GM12878 (cell line): ENCODE data around the gene PANK1. TPM values are rescaled to one million over a fixed set of nuclear protein-coding genes. Genes with fewer than 3 reads are reported as not detected.
A peak's percentile ranks its signal among the peaks of the same experiment; 100 is the strongest.

Experiments
- ATAC-seq: fragments of 200-7000 bp; cut with Tn5 transposase; 3 replicates; pipeline ENCODE4 v1.9.1; 2020; ENCODE audit warnings: mild to moderate bottlenecking, moderate library complexity
- BruUV-seq: library from RNA; stranded (reverse); fragments of 400-500 nt; replicated peaks from 2 replicates; lab custom pipeline; 2021; lab: Mats Ljungman, UMichigan
- CTCF ChIA-PET: fragments of 300-600 bp; sonication (Branson Sonifier 250); formaldehyde crosslinking; extraction: SDS; loops from one replicate; lab custom pipeline; 2021; ENCODE audit warnings: inconsistent platforms; lab: Yijun Ruan, JAX
- POLR2A ChIA-PET: fragments of 350-600 bp; formaldehyde crosslinking; extraction: SDS; loops from one replicate; lab custom pipeline; 2021; ENCODE audit warnings: inconsistent platforms; lab: Charles Lee
- RAD21 ChIA-PET: fragments of 300-600 bp; sonication (Branson Sonifier 250); formaldehyde crosslinking; loops from one replicate; lab custom pipeline; 2023; ENCODE audit warnings: antibody characterized with exemption; ENCODE audit not compliant: unreplicated experiment; lab: Charles Lee
- SMC1A ChIA-PET: fragments of 300-600 bp; sonication (Branson Sonifier 250); formaldehyde crosslinking; loops from one replicate; lab custom pipeline; 2023; ENCODE audit not compliant: unreplicated experiment, uncharacterized antibody; lab: Charles Lee
- DNase-seq: peaks from one replicate; pipeline ENCODE4 v3.0.0-alpha.2; 2011; ENCODE audit warnings: low read depth, low spot score
- FAIRE-seq: peaks from 3 replicates; lab custom pipeline; 2011; peaks lifted over from hg19 to GRCh38; lab: Jason Lieb, UNC
- H2AFZ ChIP-seq: 2 replicates; pipeline ENCODE4 v1.6.0; 2011; ENCODE audit warnings: low read depth, low read length, control low read depth; ENCODE audit not compliant: control insufficient read depth
- H3K27ac ChIP-seq: 2 replicates; pipeline ENCODE4 v1.5.1; 2011; ENCODE audit warnings: control low read depth; ENCODE audit not compliant: control insufficient read depth, insufficient read depth
- H3K27me3 ChIP-seq, 2 experiments: replicated peaks in 1 of 2; 2 replicates each; pipeline versions ENCODE4 v1.6.0 to v1.6.1; 2011; ENCODE audit warnings: low read length in 1 of 2; ENCODE audit not compliant: control insufficient read depth in 2 of 2, insufficient read depth in 2 of 2
- H3K36me3 ChIP-seq, 2 experiments: 2 replicates each; pipeline ENCODE4 v1.5.1; 2011; ENCODE audit warnings: low read length in 1 of 2; ENCODE audit not compliant: control insufficient read depth in 2 of 2, insufficient read depth in 2 of 2
- H3K4me1 ChIP-seq: 2 replicates; pipeline ENCODE4 v1.6.1; 2011; ENCODE audit warnings: mild to moderate bottlenecking, low read length, moderate library complexity, mixed read lengths; ENCODE audit not compliant: control insufficient read depth, insufficient read depth
- H3K4me2 ChIP-seq: 2 replicates; pipeline ENCODE4 v1.6.0; 2011; ENCODE audit warnings: control low read depth; ENCODE audit not compliant: control insufficient read depth, insufficient read depth
- H3K4me3 ChIP-seq: fragments of 200-600 bp; sonication (generic); 2 replicates; pipeline ENCODE4 v1.5.1; 2016
- H3K79me2 ChIP-seq: 2 replicates; pipeline ENCODE4 v1.6.0; 2011; ENCODE audit warnings: low read length; ENCODE audit not compliant: control insufficient read depth, insufficient read depth
- H3K9ac ChIP-seq: 2 replicates; pipeline ENCODE4 v1.8.0; 2011; ENCODE audit warnings: low read length, control low read depth, mixed read lengths; ENCODE audit not compliant: control insufficient read depth, insufficient read depth
- H3K9me3 ChIP-seq: replicated peaks from 3 replicates; pipeline ENCODE4 v1.5.1; 2011; ENCODE audit warnings: mild to moderate bottlenecking, low read length; ENCODE audit not compliant: control insufficient read depth, insufficient read depth
- H4K20me1 ChIP-seq: 2 replicates; pipeline ENCODE4 v1.6.0; 2011; ENCODE audit not compliant: control insufficient read depth, insufficient read depth
- ATF7 ChIP-seq: fragments of 450-650 bp; IDR thresholded peaks from 2 replicates; pipeline ENCODE4 v1.6.1; 2016; ENCODE audit warnings: low read depth, mild to moderate bottlenecking
- BMI1 ChIP-seq: fragments of 450-650 bp; IDR thresholded peaks from 2 replicates; pipeline ENCODE4 v1.6.1; 2016; ENCODE audit warnings: mild to moderate bottlenecking, moderate library complexity, borderline replicate concordance
- CHD4 ChIP-seq: fragments of 200-600 bp; sonication (generic); IDR thresholded peaks from 2 replicates; pipeline ENCODE4 v1.6.1; 2016; ENCODE audit warnings: mild to moderate bottlenecking
- CREM ChIP-seq: IDR thresholded peaks from 2 replicates; pipeline ENCODE4 v1.6.1; 2014; ENCODE audit warnings: antibody characterized with exemption, low read depth
- HCFC1 ChIP-seq: fragments of 150-350 bp; IDR thresholded peaks from 2 replicates; pipeline ENCODE4 v1.6.1; 2014; ENCODE audit warnings: low read length
- KAT2A ChIP-seq: conservative IDR thresholded peaks from 2 replicates; pipeline ENCODE4 v1.6.1; 2011; ENCODE audit warnings: low read depth, low read length; ENCODE audit not compliant: control insufficient read depth
- MXI1 ChIP-seq: fragments of 150-350 bp; IDR thresholded peaks from 2 replicates; pipeline ENCODE4 v1.6.1; 2011; ENCODE audit warnings: low read depth, mild to moderate bottlenecking, inconsistent platforms, low read length, improper control_type of control experiment
- PML ChIP-seq: IDR thresholded peaks from 2 replicates; pipeline ENCODE4 v1.6.1; 2012; ENCODE audit warnings: low read length, inconsistent platforms
- POLR2AphosphoS5 ChIP-seq: IDR thresholded peaks from 2 replicates; pipeline ENCODE4 v1.6.1; 2011; ENCODE audit warnings: mild to moderate bottlenecking, low read length, inconsistent platforms
- RFX5 ChIP-seq: IDR thresholded peaks from 2 replicates; pipeline ENCODE4 v1.6.1; 2011; ENCODE audit warnings: low read depth, low read length, improper control_type of control experiment
- SMAD5 ChIP-seq: IDR thresholded peaks from 2 replicates; pipeline ENCODE4 v1.6.1; 2016; ENCODE audit warnings: antibody characterized with exemption, low read depth
- WRNIP1 ChIP-seq: IDR thresholded peaks from 2 replicates; pipeline ENCODE4 v1.6.1; 2011; ENCODE audit warnings: low read depth, low read length, improper control_type of control experiment, borderline replicate concordance
- ZNF384 ChIP-seq: IDR thresholded peaks from 2 replicates; pipeline ENCODE4 v1.6.1; 2012; ENCODE audit warnings: low read depth, mild to moderate bottlenecking, low read length, improper control_type of control experiment, borderline replicate concordance
- ZNF622 ChIP-seq: fragments of 450-650 bp; IDR thresholded peaks from 2 replicates; pipeline ENCODE4 v1.6.1; 2017; ENCODE audit warnings: mild to moderate bottlenecking, inconsistent platforms
- WGBS: methylation state at CpG from one replicate; pipeline ENCODE4 v1.1.6; 2016; ENCODE audit warnings: low lambda C conversion rate; ENCODE audit not compliant: insufficient replicate concordance, insufficient coverage; ENCODE audit errors: missing lambda C conversion rate; 5-methylcytosine and 5-hydroxymethylcytosine counted together
- in situ Hi-C: fragments of 300-500 bp; cut with MboI; formaldehyde crosslinking; loops from 9 replicates; pipeline ENCODE4 v1.14.3; 2018; ENCODE audit warnings: mixed read lengths
- intact Hi-C: fragments of 100-400 bp; cut with micrococcal nuclease; formaldehyde crosslinking; loops from one replicate; pipeline ENCODE4 v1.14.2; 2022; ENCODE audit not compliant: unreplicated experiment
- polyA plus RNA-seq, 11 experiments: library from polyadenylated mRNA; depleted of rRNA in 4 of 11; unstranded in 6 of 11; stranded (reverse) in 5 of 11; fragments of >200 nt; fragmentation: Nextera tagmentation in 4 of 11; fragmentation: Illumina TruSeq in 1 of 11; extraction: Ambion mirVana in 4 of 11; extraction: Trizol in 1 of 11; gene quantifications; 1 replicate in 1 of 11; 2 replicates in 10 of 11; pipeline versions ENCODE4 v1.2.1 to v1.2.3, GENCODE V29; 2011 to 2016; ENCODE audit warnings: inconsistent platforms in 2 of 11, missing spikeins in 2 of 11, low read depth in 1 of 11
- total RNA-seq, 4 experiments: library from RNA; depleted of rRNA in 3 of 4; stranded (reverse); fragments of >200 nt in 3 of 4; fragmentation: Illumina TruSeq in 1 of 4; extraction: Trizol in 1 of 4; gene quantifications; 2 replicates each; pipeline versions ENCODE4 v1.2.1 to v1.2.3, GENCODE V29; 2013 to 2021
- TF ChIP-seq, protein P1 (sequence below): fragments of 450-650 bp; formaldehyde crosslinking; IDR thresholded peaks from 2 replicates; pipeline ENCODE4 v1.5.0; 2022; ENCODE audit warnings: mild to moderate bottlenecking, missing genetic modification characterization
- TF ChIP-seq, protein P2 (sequence below): fragments of 150-350 bp; IDR thresholded peaks from 2 replicates; pipeline ENCODE4 v1.6.1; 2016; ENCODE audit warnings: low read depth, low read length

The PANK1 gene
- total and polyA plus RNA-seq, 10 of the 15 experiments (the other 5 are each of a cell fraction or from before 2014, with no cell fraction given): 1.9 to 10.6 (median 5.8) TPM

DNA sequence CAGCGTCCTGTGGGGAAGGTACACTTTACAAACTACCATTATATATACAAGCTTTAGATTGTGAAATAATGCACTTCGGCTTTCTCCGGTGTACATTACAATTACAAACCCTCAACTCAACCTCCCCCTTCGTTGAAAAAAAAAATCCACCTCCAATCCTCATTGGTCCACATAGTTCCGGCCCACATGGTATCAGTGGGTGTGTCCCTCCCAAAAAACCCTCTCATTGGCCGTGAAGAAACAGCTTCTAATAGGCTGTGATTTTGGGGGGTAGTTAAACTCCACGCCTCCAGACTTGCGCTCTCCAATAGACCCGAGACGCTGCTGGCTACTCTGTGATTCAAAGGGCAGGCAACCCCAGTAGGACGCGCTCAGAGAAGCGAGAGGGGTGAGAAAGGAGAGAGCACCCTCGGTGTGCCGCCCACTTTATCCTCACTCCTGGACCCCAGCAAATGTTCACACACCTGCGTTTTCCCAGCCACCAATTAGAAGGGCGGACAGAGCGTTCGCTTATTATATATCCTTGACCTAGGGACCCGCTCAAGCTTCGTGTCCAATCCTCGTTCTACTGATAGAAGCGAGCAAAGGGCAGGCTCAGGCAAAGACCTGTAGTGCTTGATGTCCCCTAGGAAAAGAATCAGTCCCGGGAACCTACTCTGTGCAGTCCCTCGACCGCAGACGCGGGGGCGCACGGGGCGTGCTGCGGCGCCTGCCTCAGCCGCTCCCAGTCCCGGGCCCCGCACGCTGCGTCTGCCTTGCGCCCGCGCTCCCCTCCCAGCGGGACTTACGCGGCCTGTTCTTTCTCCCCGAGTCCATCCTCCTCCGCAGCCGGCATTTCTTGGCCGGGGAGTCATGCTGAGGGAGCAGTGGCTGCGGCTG is 991 bp downstream of the PANK1 start:
- POLR2A ChIA-PET: interaction anchor here (0.6 to 1.8 kb wide), 16 partner anchors 10 to 230 kb away, joined by 3 to 13 read pairs (median 4); partner anchors contain the start of genes IFIT5 and KIF20B
- peak; percentile 94 for DNase-seq
- H3K4me3 ChIP-seq: peak overlapping the region; percentile 83
- H3K4me1 ChIP-seq: peaks cover 7% of the 10 kb centered on the region; the same call in 1 of the 2 replicates
- H4K20me1 ChIP-seq: no peaks in the 10 kb centered on the region
- H3K79me2 ChIP-seq: peaks cover 24% of the 10 kb centered on the region
- SMC1A ChIA-PET: interaction anchor here (0.6 to 2.7 kb wide), 23 partner anchors 7 to 229 kb away, joined by 3 to 21 read pairs (median 5); partner anchors contain the start of genes IFIT5 and KIF20B
- BruUV-seq: TSS peak; percentile 96
- H3K9ac ChIP-seq: peak overlapping the region; percentile 81
- RAD21 ChIA-PET: interaction anchor here (0.6 to 2.7 kb wide), 20 partner anchors 10 to 229 kb away, joined by 3 to 34 read pairs (median 4); partner anchors contain the start of genes IFIT5 and KIF20B
- WGBS: under 1% methylated on average over 49 of the region's 49 CpGs
- H2AFZ ChIP-seq: peak overlapping the region; percentile 98
- ATAC-seq: peak; percentile 92
- H3K36me3 ChIP-seq: no peaks in the 10 kb centered on the region
- intact Hi-C loops (loop anchor here (1.0 to 5.0 kb wide), 3 partner anchors 9 to 227 kb away; partner anchors contain the start of gene KIF20B), in situ Hi-C loops (no loop called here)
- peak overlapping the region; percentile 60 for H3K27ac ChIP-seq
- FAIRE-seq: peak; percentile 87
- CTCF ChIA-PET: interaction anchor here (0.6 to 3.2 kb wide), 15 partner anchors 9 to 1654 kb away, joined by 3 to 18 read pairs (median 3); partner anchors contain the start of gene KIF20B
- no peaks in the 10 kb centered on the region for H3K27me3 ChIP-seq
- H3K9me3 ChIP-seq: no peaks in the 10 kb centered on the region
- peak overlapping the region; percentile 30 for H3K4me2 ChIP-seq
- TF ChIP-seq MXI1 (peak; percentile 50), ATF7 (peak; percentile 45), HCFC1 (0 out of 2 replicates have a peak, but pooled peaks have one; percentile 22), WRNIP1 (no peak), PML (peak; percentile 86; the same call in 1 of the 2 replicates), KAT2A (no peak), SMAD5 (peak; percentile 88), CHD4 (no peak), CREM (peak; percentile 17; the same call in 1 of the 2 replicates), BMI1 (no peak), RFX5 (peak; percentile 52; the same call in 1 of the 2 replicates), ZNF384 (peak; percentile 97), POLR2AphosphoS5 (peak; percentile 97), ZNF622 (no peak)
- TF ChIP-seq, protein P1, sequence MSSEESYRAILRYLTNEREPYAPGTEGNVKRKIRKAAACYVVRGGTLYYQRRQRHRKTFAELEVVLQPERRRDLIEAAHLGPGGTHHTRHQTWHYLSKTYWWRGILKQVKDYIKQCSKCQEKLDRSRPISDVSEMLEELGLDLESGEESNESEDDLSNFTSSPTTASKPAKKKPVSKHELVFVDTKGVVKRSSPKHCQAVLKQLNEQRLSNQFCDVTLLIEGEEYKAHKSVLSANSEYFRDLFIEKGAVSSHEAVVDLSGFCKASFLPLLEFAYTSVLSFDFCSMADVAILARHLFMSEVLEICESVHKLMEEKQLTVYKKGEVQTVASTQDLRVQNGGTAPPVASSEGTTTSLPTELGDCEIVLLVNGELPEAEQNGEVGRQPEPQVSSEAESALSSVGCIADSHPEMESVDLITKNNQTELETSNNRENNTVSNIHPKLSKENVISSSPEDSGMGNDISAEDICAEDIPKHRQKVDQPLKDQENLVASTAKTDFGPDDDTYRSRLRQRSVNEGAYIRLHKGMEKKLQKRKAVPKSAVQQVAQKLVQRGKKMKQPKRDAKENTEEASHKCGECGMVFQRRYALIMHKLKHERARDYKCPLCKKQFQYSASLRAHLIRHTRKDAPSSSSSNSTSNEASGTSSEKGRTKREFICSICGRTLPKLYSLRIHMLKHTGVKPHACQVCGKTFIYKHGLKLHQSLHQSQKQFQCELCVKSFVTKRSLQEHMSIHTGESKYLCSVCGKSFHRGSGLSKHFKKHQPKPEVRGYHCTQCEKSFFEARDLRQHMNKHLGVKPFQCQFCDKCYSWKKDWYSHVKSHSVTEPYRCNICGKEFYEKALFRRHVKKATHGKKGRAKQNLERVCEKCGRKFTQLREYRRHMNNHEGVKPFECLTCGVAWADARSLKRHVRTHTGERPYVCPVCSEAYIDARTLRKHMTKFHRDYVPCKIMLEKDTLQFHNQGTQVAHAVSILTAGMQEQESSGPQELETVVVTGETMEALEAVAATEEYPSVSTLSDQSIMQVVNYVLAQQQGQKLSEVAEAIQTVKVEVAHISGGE (CRISPR knock-in tag): no peak
- TF ChIP-seq, protein P2, sequence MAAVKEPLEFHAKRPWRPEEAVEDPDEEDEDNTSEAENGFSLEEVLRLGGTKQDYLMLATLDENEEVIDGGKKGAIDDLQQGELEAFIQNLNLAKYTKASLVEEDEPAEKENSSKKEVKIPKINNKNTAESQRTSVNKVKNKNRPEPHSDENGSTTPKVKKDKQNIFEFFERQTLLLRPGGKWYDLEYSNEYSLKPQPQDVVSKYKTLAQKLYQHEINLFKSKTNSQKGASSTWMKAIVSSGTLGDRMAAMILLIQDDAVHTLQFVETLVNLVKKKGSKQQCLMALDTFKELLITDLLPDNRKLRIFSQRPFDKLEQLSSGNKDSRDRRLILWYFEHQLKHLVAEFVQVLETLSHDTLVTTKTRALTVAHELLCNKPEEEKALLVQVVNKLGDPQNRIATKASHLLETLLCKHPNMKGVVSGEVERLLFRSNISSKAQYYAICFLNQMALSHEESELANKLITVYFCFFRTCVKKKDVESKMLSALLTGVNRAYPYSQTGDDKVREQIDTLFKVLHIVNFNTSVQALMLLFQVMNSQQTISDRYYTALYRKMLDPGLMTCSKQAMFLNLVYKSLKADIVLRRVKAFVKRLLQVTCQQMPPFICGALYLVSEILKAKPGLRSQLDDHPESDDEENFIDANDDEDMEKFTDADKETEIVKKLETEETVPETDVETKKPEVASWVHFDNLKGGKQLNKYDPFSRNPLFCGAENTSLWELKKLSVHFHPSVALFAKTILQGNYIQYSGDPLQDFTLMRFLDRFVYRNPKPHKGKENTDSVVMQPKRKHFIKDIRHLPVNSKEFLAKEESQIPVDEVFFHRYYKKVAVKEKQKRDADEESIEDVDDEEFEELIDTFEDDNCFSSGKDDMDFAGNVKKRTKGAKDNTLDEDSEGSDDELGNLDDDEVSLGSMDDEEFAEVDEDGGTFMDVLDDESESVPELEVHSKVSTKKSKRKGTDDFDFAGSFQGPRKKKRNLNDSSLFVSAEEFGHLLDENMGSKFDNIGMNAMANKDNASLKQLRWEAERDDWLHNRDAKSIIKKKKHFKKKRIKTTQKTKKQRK: no peak
